WTC11 (cell line): Measurements from ENCODE around the gene CD300LD. TPM values are rescaled to one million over a fixed set of nuclear protein-coding genes. Genes with fewer than 3 reads are reported as not detected.
"Not testable (repeated sequence)": the region's sequence is repeated elsewhere in the genome, so short reads cannot be mapped to it uniquely, and the experiment has no call there.

Experiments
- ATAC-seq: fragments of 200-7000 bp; cut with Tn5 transposase; 2 replicates; pipeline ENCODE4 v1.10.0; 2021; ENCODE audit warnings: mild to moderate bottlenecking, moderate library complexity
- CTCF ChIA-PET: fragments of 300-600 bp; sonication (Branson Sonifier 250); formaldehyde crosslinking; loops from one replicate; lab custom pipeline; 2021; ENCODE audit warnings: antibody characterized with exemption; lab: Charles Lee
- POLR2A ChIA-PET: fragments of 350-600 bp; sonication (Branson Sonifier 250); formaldehyde crosslinking; loops from one replicate; lab custom pipeline; 2021; ENCODE audit warnings: antibody characterized with exemption; lab: Charles Lee
- DNase-seq: peaks from one replicate; pipeline ENCODE4 v3.0.0; 2021; ENCODE audit warnings: low spot score
- H3K27ac Mint-ChIP-seq: 2 replicates; pipeline ENCODE4 v1.8.0; 2021; ENCODE audit warnings: mixed read lengths
- H3K27me3 Mint-ChIP-seq: 2 replicates; pipeline ENCODE4 v1.8.0; 2021; ENCODE audit warnings: low read depth, mild to moderate bottlenecking, moderate library complexity, mixed read lengths
- H3K36me3 Mint-ChIP-seq: 2 replicates; pipeline ENCODE4 v1.8.0; 2021; ENCODE audit warnings: mixed read lengths
- H3K4me1 Mint-ChIP-seq: 2 replicates; pipeline ENCODE4 v1.8.0; 2022; ENCODE audit warnings: mixed read lengths
- H3K4me3 Mint-ChIP-seq: 2 replicates; pipeline ENCODE4 v1.8.0; 2021; ENCODE audit warnings: mild to moderate bottlenecking, moderate library complexity, mixed read lengths
- H3K9me3 Mint-ChIP-seq: 2 replicates; pipeline ENCODE4 v1.8.0; 2021; ENCODE audit warnings: mixed read lengths
- ATF6 ChIP-seq: sonication (generic); formaldehyde crosslinking; IDR thresholded peaks from 2 replicates; pipeline ENCODE4 v1.8.1; 2023; ENCODE audit warnings: mild to moderate bottlenecking, missing genetic modification reagents
- CREM ChIP-seq: sonication (generic); formaldehyde crosslinking; IDR thresholded peaks from 2 replicates; pipeline ENCODE4 v1.8.1; 2022; ENCODE audit warnings: mild to moderate bottlenecking, missing genetic modification reagents, moderate library complexity
- ELF4 ChIP-seq: sonication (generic); formaldehyde crosslinking; IDR thresholded peaks from 2 replicates; pipeline ENCODE4 v1.8.1; 2022; ENCODE audit warnings: low read depth, mild to moderate bottlenecking, moderate library complexity, missing genetic modification reagents
- EMX1 ChIP-seq: fragments of 250-450 bp; sonication (Bioruptor Pico); IDR thresholded peaks from 2 replicates; pipeline ENCODE4 v1.8.0; 2021; ENCODE audit warnings: mild to moderate bottlenecking
- ERG ChIP-seq: fragments of 250-450 bp; sonication (Bioruptor Pico); IDR thresholded peaks from 2 replicates; pipeline ENCODE4 v1.8.0; 2021; ENCODE audit warnings: mild to moderate bottlenecking
- FOXJ3 ChIP-seq: sonication (generic); formaldehyde crosslinking; IDR thresholded peaks from 2 replicates; pipeline ENCODE4 v1.9.0; 2021; ENCODE audit warnings: missing genetic modification reagents, mild to moderate bottlenecking, borderline replicate concordance
- GTF2I ChIP-seq: fragments of 250-450 bp; sonication (Bioruptor Pico); conservative IDR thresholded peaks from 2 replicates; pipeline ENCODE4 v1.4.0; 2021; ENCODE audit warnings: mild to moderate bottlenecking
- IRF1 ChIP-seq: sonication (generic); formaldehyde crosslinking; IDR thresholded peaks from 2 replicates; pipeline ENCODE4 v1.8.0; 2023; ENCODE audit warnings: missing genetic modification reagents
- MYBL2 ChIP-seq: sonication (generic); formaldehyde crosslinking; IDR thresholded peaks from 2 replicates; pipeline ENCODE4 v1.8.1; 2023; ENCODE audit warnings: mild to moderate bottlenecking, moderate library complexity, missing genetic modification reagents
- TEAD1 ChIP-seq: sonication (generic); formaldehyde crosslinking; IDR thresholded peaks from 2 replicates; pipeline ENCODE4 v1.8.0; 2022; ENCODE audit warnings: mild to moderate bottlenecking, missing genetic modification reagents
- ZNF121 ChIP-seq: sonication (generic); formaldehyde crosslinking; IDR thresholded peaks from 2 replicates; pipeline ENCODE4 v1.8.0; 2023; ENCODE audit warnings: missing genetic modification reagents
- ZNF219 ChIP-seq: sonication (generic); formaldehyde crosslinking; IDR thresholded peaks from 2 replicates; pipeline ENCODE4 v1.8.0; 2023; ENCODE audit warnings: missing genetic modification reagents, mild to moderate bottlenecking, borderline replicate concordance
- ZNF416 ChIP-seq: fragments of 250-450 bp; sonication (Bioruptor Pico); IDR thresholded peaks from 2 replicates; pipeline ENCODE4 v1.9.0; 2021; ENCODE audit warnings: mild to moderate bottlenecking, inconsistent platforms
- ZNF423 ChIP-seq: fragments of 250-450 bp; sonication (Bioruptor Pico); IDR thresholded peaks from 2 replicates; pipeline ENCODE4 v2.1.2; 2022; ENCODE audit warnings: mild to moderate bottlenecking, moderate library complexity
- total RNA-seq: library from RNA; stranded (reverse); gene quantifications from 3 replicates; pipeline ENCODE4 v1.2.3, GENCODE V29; 2021
- TF ChIP-seq, protein P1 (sequence below): fragments of 250-450 bp; sonication (Bioruptor Pico); IDR thresholded peaks from 2 replicates; pipeline ENCODE4 v1.9.0; 2021; ENCODE audit warnings: mild to moderate bottlenecking
- TF ChIP-seq, protein P2 (sequence below): sonication (generic); formaldehyde crosslinking; conservative IDR thresholded peaks from 2 replicates; pipeline ENCODE4 v1.8.1; 2022; ENCODE audit warnings: mild to moderate bottlenecking, missing genetic modification reagents
- TF ChIP-seq, protein P3 (sequence below): sonication (generic); formaldehyde crosslinking; conservative IDR thresholded peaks from 2 replicates; pipeline ENCODE4 v1.8.1; 2023; ENCODE audit warnings: mild to moderate bottlenecking, low read depth, missing genetic modification reagents, moderate library complexity
- TF ChIP-seq, protein P4 (sequence below): sonication (generic); formaldehyde crosslinking; IDR thresholded peaks from 2 replicates; pipeline ENCODE4 v1.8.0; 2022; ENCODE audit warnings: mild to moderate bottlenecking, missing genetic modification reagents
- TF ChIP-seq, protein P5 (sequence below): sonication (generic); formaldehyde crosslinking; IDR thresholded peaks from 2 replicates; pipeline ENCODE4 v1.8.0; 2022; ENCODE audit warnings: mild to moderate bottlenecking, missing genetic modification reagents

Gene CD300LD
- total RNA-seq, 1 experiment from 2014 or later, result not detected

DNA sequence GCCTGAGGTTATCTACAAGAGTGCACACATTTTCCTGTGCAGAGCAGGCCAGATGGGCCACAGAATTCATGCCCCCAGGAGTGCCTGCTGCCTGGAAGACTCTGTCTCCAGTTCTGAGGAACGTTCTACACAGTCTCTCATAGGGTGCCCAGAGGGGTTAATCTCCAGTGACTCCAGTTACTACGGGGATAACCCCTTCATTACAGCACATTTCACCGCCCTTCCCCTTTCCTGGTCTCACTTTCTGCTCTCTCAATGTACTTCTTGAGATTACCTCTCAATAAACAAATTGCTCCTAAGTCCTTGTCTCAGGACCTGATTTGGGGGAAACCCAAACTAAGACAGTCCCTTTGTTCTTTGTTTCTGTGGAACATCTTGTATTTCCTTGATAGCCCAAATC lies 30.5 kb downstream of the CD300LD start (continued):
- TF ChIP-seq, protein P1, sequence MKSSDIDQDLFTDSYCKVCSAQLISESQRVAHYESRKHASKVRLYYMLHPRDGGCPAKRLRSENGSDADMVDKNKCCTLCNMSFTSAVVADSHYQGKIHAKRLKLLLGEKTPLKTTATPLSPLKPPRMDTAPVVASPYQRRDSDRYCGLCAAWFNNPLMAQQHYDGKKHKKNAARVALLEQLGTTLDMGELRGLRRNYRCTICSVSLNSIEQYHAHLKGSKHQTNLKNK (CRISPR knock-in tag), result no peak
- TF ChIP-seq ZNF121 (no peak), FOXJ3 (CRISPR knock-in tag) (no peak), CREM (CRISPR knock-in tag) (no peak)
- TF ChIP-seq, protein P2, sequence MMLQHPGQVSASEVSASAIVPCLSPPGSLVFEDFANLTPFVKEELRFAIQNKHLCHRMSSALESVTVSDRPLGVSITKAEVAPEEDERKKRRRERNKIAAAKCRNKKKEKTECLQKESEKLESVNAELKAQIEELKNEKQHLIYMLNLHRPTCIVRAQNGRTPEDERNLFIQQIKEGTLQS (CRISPR knock-in tag), result no peak

DNA sequence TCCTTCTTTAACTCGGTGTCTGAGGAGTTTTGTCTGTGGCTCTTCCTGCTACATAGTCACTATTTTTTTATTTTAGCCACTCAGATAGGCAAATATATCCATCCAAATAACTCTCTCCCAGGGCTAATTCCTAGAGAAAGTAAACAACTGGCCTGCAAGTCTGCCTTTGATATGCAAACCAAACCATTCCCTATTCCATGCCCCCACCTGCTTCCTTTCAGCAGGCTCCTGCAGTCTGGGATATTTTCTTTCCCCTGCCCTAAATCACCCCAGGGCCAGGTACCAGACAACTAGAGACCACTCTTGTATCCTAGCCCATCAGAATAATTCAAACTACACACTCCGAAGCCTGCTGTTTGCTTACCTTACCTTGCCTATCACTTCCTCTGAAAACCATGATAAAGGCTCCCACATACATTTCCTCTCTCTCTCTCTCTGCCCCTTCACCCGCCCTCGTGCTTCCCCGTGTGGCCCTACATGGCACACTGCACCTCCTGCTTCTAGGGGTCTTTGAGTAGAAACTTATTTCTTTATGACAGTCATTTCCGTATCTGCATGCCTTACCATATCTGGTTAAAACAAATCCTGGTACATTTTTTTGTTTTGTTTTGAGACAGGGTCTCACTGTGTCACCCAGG lies 33.1 kb downstream of the CD300LD start:
- no peak for TF ChIP-seq MYBL2 (CRISPR knock-in tag)
- no peak for TF ChIP-seq CREM (CRISPR knock-in tag)
- no peak for TF ChIP-seq GTF2I (CRISPR knock-in tag)
- TF ChIP-seq ATF6 (CRISPR knock-in tag), result no peak
- TF ChIP-seq ZNF423, result no peak
- TF ChIP-seq, protein P3, sequence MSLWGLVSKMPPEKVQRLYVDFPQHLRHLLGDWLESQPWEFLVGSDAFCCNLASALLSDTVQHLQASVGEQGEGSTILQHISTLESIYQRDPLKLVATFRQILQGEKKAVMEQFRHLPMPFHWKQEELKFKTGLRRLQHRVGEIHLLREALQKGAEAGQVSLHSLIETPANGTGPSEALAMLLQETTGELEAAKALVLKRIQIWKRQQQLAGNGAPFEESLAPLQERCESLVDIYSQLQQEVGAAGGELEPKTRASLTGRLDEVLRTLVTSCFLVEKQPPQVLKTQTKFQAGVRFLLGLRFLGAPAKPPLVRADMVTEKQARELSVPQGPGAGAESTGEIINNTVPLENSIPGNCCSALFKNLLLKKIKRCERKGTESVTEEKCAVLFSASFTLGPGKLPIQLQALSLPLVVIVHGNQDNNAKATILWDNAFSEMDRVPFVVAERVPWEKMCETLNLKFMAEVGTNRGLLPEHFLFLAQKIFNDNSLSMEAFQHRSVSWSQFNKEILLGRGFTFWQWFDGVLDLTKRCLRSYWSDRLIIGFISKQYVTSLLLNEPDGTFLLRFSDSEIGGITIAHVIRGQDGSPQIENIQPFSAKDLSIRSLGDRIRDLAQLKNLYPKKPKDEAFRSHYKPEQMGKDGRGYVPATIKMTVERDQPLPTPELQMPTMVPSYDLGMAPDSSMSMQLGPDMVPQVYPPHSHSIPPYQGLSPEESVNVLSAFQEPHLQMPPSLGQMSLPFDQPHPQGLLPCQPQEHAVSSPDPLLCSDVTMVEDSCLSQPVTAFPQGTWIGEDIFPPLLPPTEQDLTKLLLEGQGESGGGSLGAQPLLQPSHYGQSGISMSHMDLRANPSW (CRISPR knock-in tag), result no peak
- no peak for TF ChIP-seq IRF1
- no peak for TF ChIP-seq ELF4 (CRISPR knock-in tag)
- DNase-seq (no peak), ATAC-seq (peak; percentile 86)
- POLR2A ChIA-PET, result no interaction called here
- H3K27me3 Mint-ChIP-seq, result peaks cover 75% of the 10 kb centered on the region
- no peak overlapping the region for H3K4me3 Mint-ChIP-seq
- H3K9me3 Mint-ChIP-seq, result peaks cover 29% of the 10 kb centered on the region
- H3K36me3 Mint-ChIP-seq, result peaks cover 17% of the 10 kb centered on the region
- peak overlapping the region; percentile 78; the same call in 1 of the 2 replicates for H3K27ac Mint-ChIP-seq
- CTCF ChIA-PET, result no interaction called here
- H3K4me1 Mint-ChIP-seq, result peaks cover 24% of the 10 kb centered on the region

DNA sequence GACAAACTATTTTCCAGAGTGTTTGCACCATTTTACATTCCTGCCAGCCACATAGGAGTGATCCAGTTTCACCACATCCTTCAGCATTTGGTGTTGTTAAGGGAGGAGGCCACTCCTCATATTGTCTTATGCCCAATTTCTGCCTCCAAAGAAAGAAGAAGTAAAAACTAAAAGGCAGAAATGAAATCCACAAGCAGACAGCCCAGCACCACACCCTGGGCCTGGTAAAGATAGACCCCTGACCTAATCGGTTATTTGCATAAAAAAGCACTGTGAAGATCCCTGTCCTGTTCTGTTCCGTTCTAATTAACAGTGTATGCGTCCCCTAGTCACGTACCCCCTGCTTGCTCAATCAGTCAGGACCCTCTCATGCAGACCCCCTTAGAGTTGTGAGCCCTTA lies 33.7 kb downstream of the CD300LD start:
- POLR2A ChIA-PET, H3K4me3 Mint-ChIP-seq, ATAC-seq, DNase-seq: not testable (repeated sequence)
- Mint-ChIP-seq H3K27me3 (peaks cover 74% of the 10 kb centered on the region), H3K27ac (peak overlapping the region; percentile 78), H3K9me3 (peaks cover 26% of the 10 kb centered on the region), H3K4me1 (peaks cover 24% of the 10 kb centered on the region), H3K36me3 (peaks cover 17% of the 10 kb centered on the region)
- CTCF ChIA-PET, result interaction anchor here (5.6 kb wide), 1 partner anchor 8 kb away, joined by 23 read pairs; no protein-coding TSS in a partner anchor

DNA sequence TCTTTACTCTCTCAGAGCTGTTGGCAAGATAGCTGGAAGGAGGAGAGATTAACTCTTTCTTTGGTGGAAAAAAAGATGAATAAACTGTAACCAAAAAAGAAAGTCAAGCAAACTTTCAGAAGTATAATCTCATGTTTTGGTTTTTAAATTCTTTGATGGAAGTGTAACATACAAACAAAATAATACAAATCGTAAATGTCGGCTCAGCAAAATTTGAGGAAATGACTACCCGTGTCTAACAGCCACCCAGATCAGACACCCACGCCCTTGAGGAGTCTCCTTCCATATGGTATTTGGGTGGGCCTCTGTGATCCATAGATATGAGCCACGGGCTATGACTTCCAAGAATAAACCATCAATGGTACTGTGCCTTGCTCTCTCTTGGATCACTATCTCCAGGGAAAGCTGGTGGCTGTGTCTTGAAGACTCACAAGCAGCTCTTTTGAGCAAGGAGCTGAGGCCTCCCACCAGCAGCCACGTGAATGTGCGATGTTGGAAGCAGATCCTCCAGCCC lies 36.6 kb downstream of the CD300LD start:
- ATAC-seq, result no peak
- DNase-seq, result no peak
- Mint-ChIP-seq H3K4me1 (peaks cover 21% of the 10 kb centered on the region), H3K27ac (no peak overlapping the region), H3K36me3 (peaks cover 17% of the 10 kb centered on the region), H3K27me3 (peaks cover 60% of the 10 kb centered on the region)
- POLR2A ChIA-PET, result no interaction called here
- no peak for TF ChIP-seq ZNF423
- no peak for TF ChIP-seq EMX1 (CRISPR knock-in tag)
- TF ChIP-seq, protein P4, sequence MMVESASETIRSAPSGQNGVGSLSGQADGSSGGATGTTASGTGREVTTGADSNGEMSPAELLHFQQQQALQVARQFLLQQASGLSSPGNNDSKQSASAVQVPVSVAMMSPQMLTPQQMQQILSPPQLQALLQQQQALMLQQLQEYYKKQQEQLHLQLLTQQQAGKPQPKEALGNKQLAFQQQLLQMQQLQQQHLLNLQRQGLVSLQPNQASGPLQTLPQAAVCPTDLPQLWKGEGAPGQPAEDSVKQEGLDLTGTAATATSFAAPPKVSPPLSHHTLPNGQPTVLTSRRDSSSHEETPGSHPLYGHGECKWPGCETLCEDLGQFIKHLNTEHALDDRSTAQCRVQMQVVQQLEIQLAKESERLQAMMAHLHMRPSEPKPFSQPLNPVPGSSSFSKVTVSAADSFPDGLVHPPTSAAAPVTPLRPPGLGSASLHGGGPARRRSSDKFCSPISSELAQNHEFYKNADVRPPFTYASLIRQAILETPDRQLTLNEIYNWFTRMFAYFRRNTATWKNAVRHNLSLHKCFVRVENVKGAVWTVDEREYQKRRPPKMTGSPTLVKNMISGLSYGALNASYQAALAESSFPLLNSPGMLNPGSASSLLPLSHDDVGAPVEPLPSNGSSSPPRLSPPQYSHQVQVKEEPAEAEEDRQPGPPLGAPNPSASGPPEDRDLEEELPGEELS (CRISPR knock-in tag), result no peak
- no peak for TF ChIP-seq TEAD1 (CRISPR knock-in tag)
- no peak for TF ChIP-seq ZNF416
- no peak for TF ChIP-seq ZNF219 (CRISPR knock-in tag)
- no peak for TF ChIP-seq ERG (CRISPR knock-in tag)
- TF ChIP-seq, protein P5, sequence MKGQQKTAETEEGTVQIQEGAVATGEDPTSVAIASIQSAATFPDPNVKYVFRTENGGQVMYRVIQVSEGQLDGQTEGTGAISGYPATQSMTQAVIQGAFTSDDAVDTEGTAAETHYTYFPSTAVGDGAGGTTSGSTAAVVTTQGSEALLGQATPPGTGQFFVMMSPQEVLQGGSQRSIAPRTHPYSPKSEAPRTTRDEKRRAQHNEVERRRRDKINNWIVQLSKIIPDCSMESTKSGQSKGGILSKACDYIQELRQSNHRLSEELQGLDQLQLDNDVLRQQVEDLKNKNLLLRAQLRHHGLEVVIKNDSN (CRISPR knock-in tag), result no peak
- TF ChIP-seq, all 79 proteins: peak for 0
- CTCF ChIA-PET, result interaction anchor here (5.6 kb wide), 1 partner anchor 11 kb away, joined by 23 read pairs; no protein-coding TSS in a partner anchor
- H3K4me3 Mint-ChIP-seq, result no peak overlapping the region
- peaks cover 23% of the 10 kb centered on the region for H3K9me3 Mint-ChIP-seq
